Gastrocnemius medialis (tissue), 4 donors: ENCODE measurements around the gene SND1.

Experiments used
- POLR2A ChIP-seq, 2 donors: fragments of 450-650 bp; IDR thresholded peaks; one replicate each; pipeline ENCODE4 v1.6.1; 2017; ENCODE audit warnings: antibody characterized with exemption in 2 of 2, mild to moderate bottlenecking in 2 of 2, moderate library complexity in 2 of 2
- TF ChIP-seq, protein P1 (sequence below), 5 experiments: fragments of 450-650 bp in 3 of 5; fragments of 200-600 bp in 2 of 5; sonication (generic) in 2 of 5; IDR thresholded peaks in 4 of 5; conservative IDR thresholded peaks in 1 of 5; 1 replicate in 4 of 5; 2 replicates in 1 of 5; pipeline ENCODE4 v1.5.1; 2016 to 2019; ENCODE audit warnings: antibody characterized with exemption in 5 of 5, mild to moderate bottlenecking in 3 of 5, moderate library complexity in 3 of 5

DNA sequence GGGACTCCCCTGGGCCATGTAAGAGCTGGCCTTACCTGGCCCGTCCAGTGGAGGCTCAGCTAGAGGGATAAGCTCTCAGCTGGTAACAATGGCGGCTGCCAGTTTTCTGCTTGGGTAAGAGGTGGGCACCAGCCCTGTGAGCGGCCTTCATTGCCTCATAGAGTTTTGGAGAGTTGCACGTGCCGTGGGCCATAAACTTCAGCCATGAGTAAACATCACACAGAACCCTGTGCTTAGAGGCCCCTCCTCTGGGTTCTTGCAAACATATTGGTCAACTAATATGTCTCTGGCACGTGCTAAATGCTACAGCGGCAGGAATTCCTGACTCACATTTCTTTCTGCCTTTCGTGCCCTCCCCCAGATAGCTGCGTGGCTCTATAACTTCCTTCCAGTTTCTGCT is 485.2 kb downstream of the SND1 start:
- no peak for TF ChIP-seq POLR2A (IDR thresholded peaks at IDR 0.05)
- TF ChIP-seq, protein P1, sequence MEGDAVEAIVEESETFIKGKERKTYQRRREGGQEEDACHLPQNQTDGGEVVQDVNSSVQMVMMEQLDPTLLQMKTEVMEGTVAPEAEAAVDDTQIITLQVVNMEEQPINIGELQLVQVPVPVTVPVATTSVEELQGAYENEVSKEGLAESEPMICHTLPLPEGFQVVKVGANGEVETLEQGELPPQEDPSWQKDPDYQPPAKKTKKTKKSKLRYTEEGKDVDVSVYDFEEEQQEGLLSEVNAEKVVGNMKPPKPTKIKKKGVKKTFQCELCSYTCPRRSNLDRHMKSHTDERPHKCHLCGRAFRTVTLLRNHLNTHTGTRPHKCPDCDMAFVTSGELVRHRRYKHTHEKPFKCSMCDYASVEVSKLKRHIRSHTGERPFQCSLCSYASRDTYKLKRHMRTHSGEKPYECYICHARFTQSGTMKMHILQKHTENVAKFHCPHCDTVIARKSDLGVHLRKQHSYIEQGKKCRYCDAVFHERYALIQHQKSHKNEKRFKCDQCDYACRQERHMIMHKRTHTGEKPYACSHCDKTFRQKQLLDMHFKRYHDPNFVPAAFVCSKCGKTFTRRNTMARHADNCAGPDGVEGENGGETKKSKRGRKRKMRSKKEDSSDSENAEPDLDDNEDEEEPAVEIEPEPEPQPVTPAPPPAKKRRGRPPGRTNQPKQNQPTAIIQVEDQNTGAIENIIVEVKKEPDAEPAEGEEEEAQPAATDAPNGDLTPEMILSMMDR (IDR thresholded peaks at IDR 0.05 in 4 of 5, conservative IDR thresholded peaks at IDR 0.05 in 1 of 5): no peak
